ENCODE measurements around the gene TSPAN9.

TSPAN9 gene

GRCh38 chr12:3119756-3120601 lies 42.8 kb downstream of the TSPAN9 start:
- H3K79me2 ChIP-seq (ENCODE audit: control insufficient read depth, low read length) = no peaks in the 10 kb centered on the region
- H3K4me3 ChIP-seq (ENCODE audit: low read length) = no peak overlapping the region
- H4K20me1 ChIP-seq (ENCODE audit: control insufficient read depth, insufficient read depth, low read depth, low read length) = no peaks in the 10 kb centered on the region
- no peaks in the 10 kb centered on the region for H3K36me3 ChIP-seq (ENCODE audit: control insufficient read depth, low read length)
- no peaks in the 10 kb centered on the region for H3F3A ChIP-seq (ENCODE audit: control insufficient read depth, insufficient read depth)
- H3K4me2 ChIP-seq (ENCODE audit: low read length) = no peak overlapping the region
- TF ChIP-seq CTCF (IDR thresholded peaks at IDR 0.05; ENCODE audit: low read depth, low read length, poor library complexity, severe bottlenecking) (no peak), EZH2phosphoT487 (IDR thresholded peaks at IDR 0.05; ENCODE audit: borderline replicate concordance, low read length) (no peak)
- peaks cover 7% of the 10 kb centered on the region for H3K27me3 ChIP-seq (ENCODE audit: control insufficient read depth, low read length)
- H3K4me1 ChIP-seq (ENCODE audit: control insufficient read depth, low read length) = no peaks in the 10 kb centered on the region
- no peaks in the 10 kb centered on the region for H3K9me3 ChIP-seq (ENCODE audit: control insufficient read depth, insufficient read depth, low read length)
- H3K9me2 ChIP-seq (replicated peaks; ENCODE audit: control insufficient read depth, low read length) = no peaks in the 10 kb centered on the region
- H3K27ac ChIP-seq (ENCODE audit: low read depth, low read length) = no peak overlapping the region

GRCh38 chr12:3120701-3121100 lies 43.5 kb downstream of the TSPAN9 start:
- Histone ChIP-seq H3K9me3 (ENCODE audit: control insufficient read depth, insufficient read depth, low read length) (no peaks in the 10 kb centered on the region), H3F3A (ENCODE audit: control insufficient read depth, insufficient read depth) (no peaks in the 10 kb centered on the region), H3K9me2 (replicated peaks; ENCODE audit: control insufficient read depth, low read length) (no peaks in the 10 kb centered on the region), H4K20me1 (ENCODE audit: control insufficient read depth, insufficient read depth, low read depth, low read length) (no peaks in the 10 kb centered on the region), H3K4me3 (ENCODE audit: low read length) (no peak overlapping the region), H3K79me2 (ENCODE audit: control insufficient read depth, low read length) (no peaks in the 10 kb centered on the region), H3K27ac (ENCODE audit: low read depth, low read length) (no peak overlapping the region), H3K36me3 (ENCODE audit: control insufficient read depth, low read length) (no peaks in the 10 kb centered on the region), H3K27me3 (ENCODE audit: control insufficient read depth, low read length) (peaks cover 8% of the 10 kb centered on the region), H3K4me2 (ENCODE audit: low read length) (no peak overlapping the region), H3K4me1 (ENCODE audit: control insufficient read depth, low read length) (no peaks in the 10 kb centered on the region)
- TF ChIP-seq CTCF (IDR thresholded peaks at IDR 0.05; ENCODE audit: low read depth, low read length, poor library complexity, severe bottlenecking) = no peak
- no peak for TF ChIP-seq EZH2phosphoT487 (IDR thresholded peaks at IDR 0.05; ENCODE audit: borderline replicate concordance, low read length)

- Histone ChIP-seq H3K9me2 (replicated peaks; ENCODE audit: control insufficient read depth, low read length) (no peaks in the 10 kb centered on the region), H3K4me3 (ENCODE audit: low read length) (no peak overlapping the region), H3F3A (ENCODE audit: control insufficient read depth, insufficient read depth) (no peaks in the 10 kb centered on the region), H3K9me3 (ENCODE audit: control insufficient read depth, insufficient read depth, low read length) (no peaks in the 10 kb centered on the region), H3K4me2 (ENCODE audit: low read length) (no peak overlapping the region), H3K36me3 (ENCODE audit: control insufficient read depth, low read length) (no peaks in the 10 kb centered on the region), H4K20me1 (ENCODE audit: control insufficient read depth, insufficient read depth, low read depth, low read length) (no peaks in the 10 kb centered on the region), H3K27ac (ENCODE audit: low read depth, low read length) (no peak overlapping the region), H3K79me2 (ENCODE audit: control insufficient read depth, low read length) (no peaks in the 10 kb centered on the region), H3K27me3 (ENCODE audit: control insufficient read depth, low read length) (peaks cover 9% of the 10 kb centered on the region), H3K4me1 (ENCODE audit: control insufficient read depth, low read length) (no peaks in the 10 kb centered on the region)
- TF ChIP-seq CTCF (IDR thresholded peaks at IDR 0.05; ENCODE audit: low read depth, low read length, poor library complexity, severe bottlenecking) = no peak
- TF ChIP-seq EZH2phosphoT487 (IDR thresholded peaks at IDR 0.05; ENCODE audit: borderline replicate concordance, low read length) = no peak
Measured at GRCh38 chr12:3122841-3123678, 45.9 kb downstream of the TSPAN9 start.

Data from DOHH2 (cell line).